Measurements from ENCODE around the gene ALDOB. TPM values are rescaled to one million over a fixed set of nuclear protein-coding genes. Genes with fewer than 3 reads are reported as not detected.

ALDOB gene
- total and polyA plus RNA-seq, 2 of the 8 experiments (the other 6 are each of a cell fraction or from before 2014, with no cell fraction given): not detected

DNA sequence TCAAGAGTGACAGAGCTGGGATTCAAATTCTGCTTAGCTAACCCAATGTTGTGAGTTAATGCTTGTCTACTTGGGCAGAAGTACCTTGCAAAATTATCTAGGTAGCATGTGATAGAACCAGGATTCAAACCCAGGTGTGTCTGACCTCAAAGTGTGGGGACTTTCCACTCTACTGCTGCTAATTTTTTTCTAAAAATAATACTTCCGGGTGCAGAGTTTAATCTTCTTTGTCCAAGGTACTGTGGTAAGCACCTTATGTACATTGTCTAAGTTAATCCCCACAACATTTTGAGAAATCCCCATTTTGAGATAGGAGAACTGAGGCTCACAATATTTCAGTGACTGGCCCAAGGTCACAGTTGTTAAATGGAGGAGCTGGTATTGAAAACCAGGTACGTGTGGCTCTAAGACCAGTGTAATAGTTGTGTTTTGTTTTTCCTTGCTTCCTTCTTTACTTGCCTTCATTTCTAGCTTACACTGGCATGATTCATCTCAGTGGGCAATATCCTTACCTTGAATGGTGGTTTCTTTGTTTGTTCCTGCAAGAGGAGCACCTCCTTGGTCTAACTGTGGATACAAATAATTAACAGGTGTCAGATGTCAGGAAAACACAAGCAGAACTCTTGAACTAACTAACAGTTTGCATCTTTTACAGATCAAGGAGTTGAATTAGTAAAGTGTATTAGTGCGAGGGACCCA lies 7.5 kb downstream of the ALDOB start (continued):
- TF ChIP-seq CHD7 (IDR thresholded peaks at IDR 0.05; ENCODE audit: insufficient replicate concordance, low read length) (no peak), SIRT6 (IDR thresholded peaks at IDR 0.05; ENCODE audit: low read length) (no peak), USF2 (IDR thresholded peaks at IDR 0.05; ENCODE audit: low read length) (no peak), EP300 (IDR thresholded peaks at IDR 0.05; ENCODE audit: borderline replicate concordance in 1 of 2, low read depth in 2 of 2, low read length in 2 of 2) (no peak), CHD2 (IDR thresholded peaks at IDR 0.05; ENCODE audit: low read length) (no peak), KDM4A (IDR thresholded peaks at IDR 0.05; ENCODE audit: low read depth, low read length, severe bottlenecking) (no peak)
